RWPE2 (cell line): ENCODE results near the gene POGZ.

Source experiments
- ATAC-seq: fragments of 200-7000 bp; cut with Tn5 transposase; 3 replicates; pipeline ENCODE4 v1.9.1; 2021; ENCODE audit warnings: low read depth
- DNase-seq: peaks from one replicate; pipeline ENCODE4 v3.0.0-alpha.2; 2020; ENCODE audit warnings: low spot score
- H3K27ac ChIP-seq: fragments of 450-650 bp; 2 replicates; pipeline ENCODE4 v1.5.1; 2017; ENCODE audit warnings: mild to moderate bottlenecking; ENCODE audit not compliant: poor library complexity, severe bottlenecking
- H3K27me3 ChIP-seq: fragments of 250-450 bp; sonication (Bioruptor Pico); 2 replicates; pipeline ENCODE4 v1.5.1; 2021; ENCODE audit warnings: mild to moderate bottlenecking, moderate library complexity; ENCODE audit not compliant: insufficient read depth, poor library complexity, severe bottlenecking
- H3K36me3 ChIP-seq: fragments of 250-450 bp; sonication (Bioruptor Pico); 2 replicates; pipeline ENCODE4 v1.5.1; 2020; ENCODE audit warnings: low read depth, mild to moderate bottlenecking, moderate library complexity
- H3K4me1 ChIP-seq: fragments of 250-450 bp; sonication (Bioruptor Pico); 2 replicates; pipeline ENCODE4 v1.5.1; 2021; ENCODE audit warnings: mild to moderate bottlenecking, moderate library complexity; ENCODE audit not compliant: insufficient read depth, poor library complexity, severe bottlenecking
- H3K4me3 ChIP-seq: fragments of 250-450 bp; sonication (Bioruptor Pico); 2 replicates; pipeline ENCODE4 v1.5.1; 2021; ENCODE audit warnings: mild to moderate bottlenecking, moderate library complexity; ENCODE audit not compliant: severe bottlenecking
- H3K9me3 ChIP-seq: fragments of 250-450 bp; sonication (Bioruptor Pico); 2 replicates; pipeline ENCODE4 v1.5.1; 2021; ENCODE audit warnings: mild to moderate bottlenecking, moderate library complexity; ENCODE audit not compliant: severe bottlenecking
- TF ChIP-seq, protein P1 (sequence below): fragments of 450-650 bp; IDR thresholded peaks from one replicate; pipeline ENCODE4 v1.5.1; 2017; ENCODE audit warnings: mild to moderate bottlenecking, moderate library complexity; ENCODE audit not compliant: poor library complexity, severe bottlenecking

Gene POGZ

DNA sequence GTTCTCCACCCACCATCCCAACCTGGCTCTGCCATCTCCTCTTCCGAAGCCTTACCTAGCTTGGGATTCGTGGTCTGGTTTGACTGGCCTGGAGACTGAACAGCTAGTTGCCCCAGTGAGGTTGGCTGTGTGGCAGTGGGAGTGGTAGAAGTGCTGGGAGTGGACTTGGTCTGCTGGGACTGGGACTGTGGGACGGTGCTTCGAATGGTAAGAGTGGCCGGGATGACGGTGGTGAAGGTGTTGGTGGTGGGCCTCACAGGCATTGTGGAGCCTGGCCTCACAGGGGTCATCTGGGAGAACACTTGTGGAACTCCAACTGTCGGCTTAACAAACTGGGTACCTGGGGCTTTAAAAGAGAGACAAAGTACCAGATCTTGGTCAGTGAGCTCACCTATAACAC, 31.2 kb downstream of the POGZ start:
- Histone ChIP-seq H3K9me3 (no peaks in the 10 kb centered on the region), H3K36me3 (peaks cover 91% of the 10 kb centered on the region), H3K27me3 (no peaks in the 10 kb centered on the region), H3K27ac (no peak overlapping the region), H3K4me3 (no peak overlapping the region), H3K4me1 (no peaks in the 10 kb centered on the region)
- DNase-seq (no peak), ATAC-seq (no peak)
- TF ChIP-seq, protein P1, sequence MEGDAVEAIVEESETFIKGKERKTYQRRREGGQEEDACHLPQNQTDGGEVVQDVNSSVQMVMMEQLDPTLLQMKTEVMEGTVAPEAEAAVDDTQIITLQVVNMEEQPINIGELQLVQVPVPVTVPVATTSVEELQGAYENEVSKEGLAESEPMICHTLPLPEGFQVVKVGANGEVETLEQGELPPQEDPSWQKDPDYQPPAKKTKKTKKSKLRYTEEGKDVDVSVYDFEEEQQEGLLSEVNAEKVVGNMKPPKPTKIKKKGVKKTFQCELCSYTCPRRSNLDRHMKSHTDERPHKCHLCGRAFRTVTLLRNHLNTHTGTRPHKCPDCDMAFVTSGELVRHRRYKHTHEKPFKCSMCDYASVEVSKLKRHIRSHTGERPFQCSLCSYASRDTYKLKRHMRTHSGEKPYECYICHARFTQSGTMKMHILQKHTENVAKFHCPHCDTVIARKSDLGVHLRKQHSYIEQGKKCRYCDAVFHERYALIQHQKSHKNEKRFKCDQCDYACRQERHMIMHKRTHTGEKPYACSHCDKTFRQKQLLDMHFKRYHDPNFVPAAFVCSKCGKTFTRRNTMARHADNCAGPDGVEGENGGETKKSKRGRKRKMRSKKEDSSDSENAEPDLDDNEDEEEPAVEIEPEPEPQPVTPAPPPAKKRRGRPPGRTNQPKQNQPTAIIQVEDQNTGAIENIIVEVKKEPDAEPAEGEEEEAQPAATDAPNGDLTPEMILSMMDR = no peak

GRCh38 chr1:151425103-151425502, 34.2 kb downstream of the POGZ start:
- Histone ChIP-seq H3K27me3 (no peaks in the 10 kb centered on the region), H3K9me3 (no peaks in the 10 kb centered on the region), H3K4me3 (no peak overlapping the region), H3K27ac (no peak overlapping the region), H3K36me3 (peaks cover 99% of the 10 kb centered on the region), H3K4me1 (no peaks in the 10 kb centered on the region)
- TF ChIP-seq, protein P1 = no peak
- ATAC-seq (no peak), DNase-seq (no peak)

GRCh38 chr1:151419819-151420218, 39.5 kb downstream of the POGZ start:
- H3K36me3 ChIP-seq = peaks cover 88% of the 10 kb centered on the region
- ATAC-seq = no peak

DNA sequence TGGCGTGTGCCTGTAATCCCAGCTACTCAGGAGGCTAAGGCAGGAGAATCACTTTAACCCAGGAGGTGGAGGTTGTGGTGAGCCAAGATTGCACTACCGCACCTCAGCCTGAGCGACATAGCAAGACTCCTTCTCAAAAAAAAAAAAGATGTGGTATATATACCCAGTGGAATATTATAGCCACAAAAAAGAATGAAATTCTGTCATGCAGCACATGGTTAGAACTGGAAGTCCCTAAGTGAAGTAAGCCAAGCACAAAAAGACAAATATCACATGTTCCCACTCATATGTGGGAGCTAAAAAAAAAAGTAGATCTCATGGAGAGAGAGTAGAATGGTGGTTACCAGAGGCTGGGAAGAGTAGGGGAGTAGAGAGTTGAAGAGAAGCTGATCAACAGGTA, 41.2 kb downstream of the POGZ start:
- DNase-seq = no peak
- Histone ChIP-seq H3K9me3 (no peaks in the 10 kb centered on the region), H3K27me3 (no peaks in the 10 kb centered on the region), H3K27ac (no peak overlapping the region), H3K36me3 (peaks cover 84% of the 10 kb centered on the region), H3K4me3 (no peak overlapping the region), H3K4me1 (no peaks in the 10 kb centered on the region)
- TF ChIP-seq, protein P1 = no peak
- no peak for ATAC-seq

More at GRCh38 chr1:151419819-151420218, 39.5 kb downstream of the POGZ start:
- TF ChIP-seq, protein P1 = no peak
- no peak for DNase-seq
- no peak overlapping the region for H3K27ac ChIP-seq
- no peaks in the 10 kb centered on the region for H3K27me3 ChIP-seq
- H3K4me3 ChIP-seq = no peak overlapping the region
- H3K4me1 ChIP-seq = no peaks in the 10 kb centered on the region
- no peaks in the 10 kb centered on the region for H3K9me3 ChIP-seq

DNA sequence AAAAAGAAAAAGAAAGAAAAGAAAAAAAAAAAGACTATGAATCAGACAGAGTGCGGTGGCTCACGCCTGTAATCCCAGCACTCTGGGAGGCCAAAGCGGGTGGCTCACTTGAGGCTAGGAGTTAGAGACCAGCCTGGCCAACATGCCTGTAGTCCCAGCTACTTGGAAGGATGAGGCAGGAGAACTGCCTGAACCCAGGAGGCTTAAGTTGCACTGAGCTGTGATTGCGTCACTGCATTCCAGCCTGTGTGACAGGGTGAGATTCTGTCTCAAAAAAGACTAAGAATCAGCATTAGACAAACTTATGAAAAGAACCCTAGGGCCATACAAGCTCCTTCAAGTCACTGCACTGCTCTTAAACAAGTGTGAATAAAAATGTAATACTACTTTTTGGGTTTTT, 43.1 kb downstream of the POGZ start:
- ATAC-seq = peak; percentile 58; the same call in 2 of the 3 replicates
- no peaks in the 10 kb centered on the region for H3K27me3 ChIP-seq
- TF ChIP-seq, protein P1 = no peak

More for the DNA sequence above, 43.1 kb downstream of the POGZ start:
- Histone ChIP-seq H3K36me3 (peaks cover 81% of the 10 kb centered on the region), H3K27ac (peak overlapping the region; percentile 20), H3K9me3 (no peaks in the 10 kb centered on the region), H3K4me3 (no peak overlapping the region), H3K4me1 (no peaks in the 10 kb centered on the region)
- no peak for DNase-seq
